AG04450 (cell line): ENCODE measurements around the gene DIP2C. TPM values are rescaled to one million over a fixed set of nuclear protein-coding genes. Genes with fewer than 3 reads are reported as not detected.
A peak's percentile ranks its signal among the peaks of the same experiment; 100 is the strongest.
"Not testable (repeated sequence)": the region's sequence is repeated elsewhere in the genome, so short reads cannot be mapped to it uniquely, and the experiment has no call there.

Experiments used
- CTCF ChIA-PET: fragments of 300-600, 350-600 bp; formaldehyde crosslinking; extraction: SDS; loops from one replicate; lab custom pipeline; 2022; ENCODE audit warnings: antibody characterized with exemption, inconsistent platforms; lab: Charles Lee
- POLR2A ChIA-PET: fragments of 350-600 bp; formaldehyde crosslinking; extraction: SDS; loops from one replicate; lab custom pipeline; 2021; ENCODE audit warnings: antibody characterized with exemption, inconsistent platforms; lab: Yijun Ruan, JAX
- DNase-seq: peaks from one replicate; pipeline ENCODE4 v3.0.0-alpha.2; 2011; ENCODE audit warnings: low read depth, low spot score
- H3K27ac ChIP-seq: one replicate; pipeline ENCODE4 v1.5.1; 2012; ENCODE audit warnings: low read depth, low read length, control low read depth
- H3K27me3 ChIP-seq: one replicate; pipeline ENCODE4 v1.6.0; 2012; ENCODE audit warnings: low read length; ENCODE audit not compliant: control insufficient read depth, insufficient read depth
- H3K4me3 ChIP-seq: 2 replicates; pipeline ENCODE4 v1.5.1; 2011; ENCODE audit warnings: mild to moderate bottlenecking, low read depth, low read length, control low read depth
- H3K9me3 ChIP-seq: 2 replicates; pipeline ENCODE4 v1.5.1; 2012; ENCODE audit warnings: low read length; ENCODE audit not compliant: control insufficient read depth, insufficient read depth
- CTCF ChIP-seq: IDR thresholded peaks from 2 replicates; pipeline ENCODE4 v1.5.1; 2011; ENCODE audit warnings: low read depth, low read length, control low read depth, inconsistent platforms
- polyA plus RNA-seq: library from polyadenylated mRNA; depleted of rRNA; stranded (reverse); fragments of >200 nt; gene quantifications from 2 replicates; pipeline ENCODE4 v1.2.3, GENCODE V29; 2011

DIP2C gene
- polyA plus RNA-seq, 1 experiment = 9.6 TPM

GRCh38 chr10:514137-514671 lies 175.3 kb downstream of the DIP2C start:
- TF ChIP-seq CTCF = no peak

GRCh38 chr10:513393-513792 lies 176.1 kb downstream of the DIP2C start:
- Histone ChIP-seq H3K9me3 (no peaks in the 10 kb centered on the region), H3K4me3 (no peak overlapping the region), H3K27me3 (no peaks in the 10 kb centered on the region), H3K27ac (no peak overlapping the region)
- ChIA-PET CTCF (interaction anchor here (0.9 to 3.4 kb wide), 6 partner anchors 16 to 297 kb away, joined by 3 to 16 read pairs (median 6); no protein-coding TSS in a partner anchor), POLR2A (interaction anchor here (0.6 kb wide), 2 partner anchors 249 to 279 kb away, joined by 3 read pairs; no protein-coding TSS in a partner anchor)
- TF ChIP-seq CTCF = no peak
- DNase-seq = no peak

More at GRCh38 chr10:514137-514671, 175.3 kb downstream of the DIP2C start:
- H3K4me3 ChIP-seq = no peak overlapping the region
- H3K9me3 ChIP-seq = no peaks in the 10 kb centered on the region
- no peaks in the 10 kb centered on the region for H3K27me3 ChIP-seq
- no peak overlapping the region for H3K27ac ChIP-seq
- no peak for DNase-seq
- ChIA-PET POLR2A (no interaction called here), CTCF (no interaction called here)

GRCh38 chr10:512661-513060 lies 176.8 kb downstream of the DIP2C start:
- H3K4me3 ChIP-seq, H3K27me3 ChIP-seq, DNase-seq, H3K27ac ChIP-seq, H3K9me3 ChIP-seq: not testable (repeated sequence)
- POLR2A ChIA-PET = interaction anchor here (0.6 to 0.7 kb wide), 3 partner anchors 68 to 280 kb away, joined by 3 to 11 read pairs (median 3); no protein-coding TSS in a partner anchor
- CTCF ChIA-PET = interaction anchor here (0.9 to 3.4 kb wide), 6 partner anchors 15 to 298 kb away, joined by 3 to 16 read pairs (median 6); no protein-coding TSS in a partner anchor

- no peaks in the 10 kb centered on the region for H3K9me3 ChIP-seq
- CTCF ChIA-PET = interaction anchor here (0.5 to 3.4 kb wide), 8 partner anchors 10 to 298 kb away, joined by 3 to 25 read pairs (median 6); no protein-coding TSS in a partner anchor
- H3K27ac ChIP-seq = no peak overlapping the region
- no peak for DNase-seq
- TF ChIP-seq CTCF = no peak
- no peak overlapping the region for H3K4me3 ChIP-seq
- H3K27me3 ChIP-seq = no peaks in the 10 kb centered on the region
- POLR2A ChIA-PET = no interaction called here
These were observed 177.6 kb downstream of the DIP2C start for GRCh38 chr10:511849-512191.

- Histone ChIP-seq H3K4me3 (no peak overlapping the region), H3K9me3 (no peaks in the 10 kb centered on the region), H3K27ac (no peak overlapping the region), H3K27me3 (no peaks in the 10 kb centered on the region)
- TF ChIP-seq CTCF = peak; percentile 98
- ChIA-PET CTCF (interaction anchor here (0.6 to 3.4 kb wide), 14 partner anchors 10 to 442 kb away, joined by 3 to 25 read pairs (median 4); no protein-coding TSS in a partner anchor), POLR2A (interaction anchor here (0.5 kb wide), 1 partner anchor 10 kb away, joined by 3 read pairs; no protein-coding TSS in a partner anchor)
- peak; percentile 87 for DNase-seq
These were observed 178.2 kb downstream of the DIP2C start for GRCh38 chr10:511101-511848.
